ENCODE measurements around the gene CX3CL1. TPM values are rescaled to one million over a fixed set of nuclear protein-coding genes. Genes with fewer than 3 reads are reported as not detected.

Gene CX3CL1
- total and polyA plus RNA-seq, 10 of the 15 experiments (the other 5 are each of a cell fraction or from before 2014, with no cell fraction given): 0.03 to 1.2 (median 0.46) TPM

DNA sequence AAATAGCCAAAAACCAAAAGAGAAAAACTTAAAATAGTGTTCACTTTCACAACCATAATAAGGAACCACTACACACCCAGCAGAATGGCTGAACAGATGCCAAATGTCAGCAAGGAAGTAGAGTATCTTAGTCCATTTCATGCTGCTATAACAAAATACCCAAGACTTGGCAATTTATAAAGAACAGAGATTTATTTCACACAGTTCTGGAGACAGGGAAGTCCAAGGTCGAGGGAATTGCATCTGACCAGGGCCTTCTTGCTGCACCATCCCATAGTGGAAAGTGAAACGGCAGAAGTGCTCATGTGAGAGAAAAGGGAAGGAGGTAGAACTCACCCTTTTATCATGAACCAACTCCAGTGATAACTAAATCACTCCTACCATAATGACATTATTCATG, 47.5 kb upstream of the CX3CL1 start:
- Histone ChIP-seq H3K27ac (ENCODE audit: control insufficient read depth, insufficient read depth) (no peak overlapping the region), H3K4me2 (ENCODE audit: control insufficient read depth, insufficient read depth) (no peak overlapping the region), H4K20me1 (ENCODE audit: control insufficient read depth, insufficient read depth) (no peaks in the 10 kb centered on the region), H3K9me3 (replicated peaks; ENCODE audit: control insufficient read depth, insufficient read depth, low read length) (no peaks in the 10 kb centered on the region; the same call in 1 of the 3 replicates), H3K27me3 (replicated peaks in 1 of 2; ENCODE audit: control insufficient read depth in 2 of 2, insufficient read depth in 2 of 2, low read length in 1 of 2) (no peaks in the 10 kb centered on the region), H3K4me3 (no peak overlapping the region), H2AFZ (ENCODE audit: control insufficient read depth, low read depth, low read length) (peak overlapping the region; percentile 1; the same call in 1 of the 2 replicates), H3K4me1 (ENCODE audit: control insufficient read depth, insufficient read depth, low read length) (peaks cover 4% of the 10 kb centered on the region; the same call in 1 of the 2 replicates), H3K79me2 (ENCODE audit: control insufficient read depth, insufficient read depth, low read length) (no peaks in the 10 kb centered on the region), H3K36me3 (ENCODE audit: control insufficient read depth in 2 of 2, insufficient read depth in 2 of 2, low read length in 1 of 2) (no peaks in the 10 kb centered on the region), H3K9ac (ENCODE audit: control insufficient read depth, insufficient read depth, low read length) (no peak overlapping the region)
- ATAC-seq: peak; percentile 79
- DNase-seq (ENCODE audit: low read depth, low spot score): no peak
- in situ Hi-C loops (cut with MboI) (no loop called here), intact Hi-C loops (cut with micrococcal nuclease; ENCODE audit: unreplicated experiment) (no loop called here)
- WGBS (ENCODE audit: insufficient coverage, insufficient replicate concordance, low lambda C conversion rate, missing lambda C conversion rate): 8% methylated on average over 2 of the region's 2 CpGs
- ChIA-PET CTCF (no interaction called here), RAD21 (ENCODE audit: unreplicated experiment) (no interaction called here), POLR2A (no interaction called here), SMC1A (ENCODE audit: uncharacterized antibody, unreplicated experiment) (no interaction called here)
- no peak for TF ChIP-seq ZNF217 (IDR thresholded peaks at IDR 0.05)
- TF ChIP-seq EGR1 (IDR thresholded peaks at IDR 0.05; ENCODE audit: borderline replicate concordance in 1 of 2, low read depth in 2 of 2, low read length in 2 of 2): no peak
- no peak for TF ChIP-seq CHD1 (IDR thresholded peaks at IDR 0.05; ENCODE audit: low read depth, low read length)
- no peak for TF ChIP-seq TARDBP (IDR thresholded peaks at IDR 0.05; ENCODE audit: borderline replicate concordance)
- no peak for TF ChIP-seq TBL1XR1 (IDR thresholded peaks at IDR 0.05; ENCODE audit: low read depth, low read length)
- TF ChIP-seq HDGF (IDR thresholded peaks at IDR 0.05): no peak
- no peak for TF ChIP-seq RB1 (IDR thresholded peaks at IDR 0.05; ENCODE audit: borderline replicate concordance)
- TF ChIP-seq NR2F1 (conservative IDR thresholded peaks at IDR 0.05): no peak
- no peak for TF ChIP-seq SMC3 (IDR thresholded peaks at IDR 0.05; ENCODE audit: borderline replicate concordance, low read length)
- TF ChIP-seq CBFB (IDR thresholded peaks at IDR 0.05; ENCODE audit: low read depth): no peak
- TF ChIP-seq, protein P1, sequence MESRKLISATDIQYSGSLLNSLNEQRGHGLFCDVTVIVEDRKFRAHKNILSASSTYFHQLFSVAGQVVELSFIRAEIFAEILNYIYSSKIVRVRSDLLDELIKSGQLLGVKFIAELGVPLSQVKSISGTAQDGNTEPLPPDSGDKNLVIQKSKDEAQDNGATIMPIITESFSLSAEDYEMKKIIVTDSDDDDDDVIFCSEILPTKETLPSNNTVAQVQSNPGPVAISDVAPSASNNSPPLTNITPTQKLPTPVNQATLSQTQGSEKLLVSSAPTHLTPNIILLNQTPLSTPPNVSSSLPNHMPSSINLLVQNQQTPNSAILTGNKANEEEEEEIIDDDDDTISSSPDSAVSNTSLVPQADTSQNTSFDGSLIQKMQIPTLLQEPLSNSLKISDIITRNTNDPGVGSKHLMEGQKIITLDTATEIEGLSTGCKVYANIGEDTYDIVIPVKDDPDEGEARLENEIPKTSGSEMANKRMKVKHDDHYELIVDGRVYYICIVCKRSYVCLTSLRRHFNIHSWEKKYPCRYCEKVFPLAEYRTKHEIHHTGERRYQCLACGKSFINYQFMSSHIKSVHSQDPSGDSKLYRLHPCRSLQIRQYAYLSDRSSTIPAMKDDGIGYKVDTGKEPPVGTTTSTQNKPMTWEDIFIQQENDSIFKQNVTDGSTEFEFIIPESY (IDR thresholded peaks at IDR 0.05): no peak
- no peak for TF ChIP-seq CBX3 (IDR thresholded peaks at IDR 0.05; ENCODE audit: borderline replicate concordance, low read depth)
- no peak for TF ChIP-seq KAT2A (conservative IDR thresholded peaks at IDR 0.05; ENCODE audit: control insufficient read depth, low read depth, low read length)
- no peak for FAIRE-seq
- BruUV-seq (replicated peaks): no TSS peak
